ENCODE data around the gene MARVELD1. TPM values are rescaled to one million over a fixed set of nuclear protein-coding genes. Genes with fewer than 3 reads are reported as not detected.

MARVELD1 gene
- total and polyA plus RNA-seq, 2 of the 13 experiments (the other 11 are each of a cell fraction or from before 2014, with no cell fraction given) = not detected

DNA sequence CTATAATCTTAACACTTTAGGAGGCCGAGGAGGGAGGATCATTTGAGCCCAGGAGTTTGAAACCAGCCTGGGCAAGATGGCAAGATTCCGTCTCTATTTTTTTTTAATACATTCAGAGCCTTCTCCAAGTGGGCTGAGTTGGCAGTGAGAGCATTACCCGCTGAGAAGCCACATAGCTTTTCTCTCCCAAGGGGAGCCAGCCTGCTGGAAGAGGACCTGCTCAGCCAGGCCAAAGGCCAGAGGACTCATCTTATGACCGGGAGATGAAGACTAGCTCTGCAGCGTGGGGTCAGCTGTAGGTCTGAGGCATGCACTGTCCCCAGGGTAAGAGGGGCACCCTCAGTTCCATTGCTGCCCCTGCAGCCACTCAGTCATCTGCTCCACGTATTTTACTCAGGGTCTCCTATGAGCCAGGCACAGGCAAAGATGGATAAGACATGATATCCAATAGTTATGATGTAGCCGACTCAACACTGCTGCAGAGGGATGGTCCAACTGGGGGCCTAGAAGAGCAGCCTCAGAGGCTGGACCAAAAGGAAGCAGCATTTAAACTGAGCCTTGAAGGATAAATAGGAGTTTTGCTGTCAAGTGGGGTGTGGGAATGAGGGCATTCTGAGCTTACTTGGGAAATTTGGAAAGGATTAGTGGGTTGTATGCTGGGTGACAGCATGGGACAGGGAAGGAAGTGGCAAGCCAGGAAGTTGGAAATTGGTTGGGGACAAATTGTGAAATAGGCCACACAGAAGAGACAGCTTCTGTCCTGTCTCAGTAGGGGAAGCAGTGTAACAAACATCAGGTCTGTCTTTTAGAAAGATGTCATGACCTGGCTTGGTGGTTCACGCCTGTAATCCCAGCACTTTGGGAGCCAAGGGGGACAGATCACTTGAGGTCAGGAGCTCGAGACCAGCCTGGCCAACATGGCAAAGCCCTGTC is 1.6 kb upstream of the MARVELD1 start:
- no TSS peak for BruUV-seq (replicated peaks)
- Histone ChIP-seq H3K27me3 (ENCODE audit: control insufficient read depth in 1 of 2, insufficient read depth in 2 of 2, low read length in 2 of 2) (peaks cover 0 to 5% of the 10 kb centered on the region in 2 experiments; a peak in 2 of 5 replicates), H3K4me1 (ENCODE audit: insufficient read depth, low read length) (peaks cover 35% of the 10 kb centered on the region), H3K36me3 (replicated peaks in 1 of 2; ENCODE audit: control insufficient read depth in 1 of 2, insufficient read depth in 2 of 2, low read length in 2 of 2) (no peaks in the 10 kb centered on the region), H3K4me3 (replicated peaks in 1 of 3; ENCODE audit: insufficient read depth in 1 of 3, low read depth in 2 of 3, low read length in 3 of 3) (no peak overlapping the region), H3K9me3 (ENCODE audit: low read length) (no peaks in the 10 kb centered on the region), H3K4me2 (ENCODE audit: low read depth, low read length) (no peak overlapping the region), H3K9ac (ENCODE audit: insufficient read depth, low read depth, low read length) (no peak overlapping the region), H3K79me2 (ENCODE audit: insufficient read depth, low read length) (no peaks in the 10 kb centered on the region), H3K27ac (ENCODE audit: extremely low read length, insufficient read depth, low read length) (no peak overlapping the region), H2AFZ (ENCODE audit: low read length) (no peak overlapping the region), H4K20me1 (ENCODE audit: insufficient read depth, low read length) (no peaks in the 10 kb centered on the region)
- in situ Hi-C loops (cut with HindIII; ENCODE audit: extremely low pct_ligation_motif_present, low pct_unique_long_range_greater_than_20kb) (no loop called here), intact Hi-C loops (cut with micrococcal nuclease; ENCODE audit: unreplicated experiment) (no loop called here)
- ATAC-seq = no peak
- 10% methylated on average over 8 of the region's 9 CpGs for WGBS (ENCODE audit: low lambda C conversion rate)
- no peak for DNase-seq (ENCODE audit: low spot score)
- FAIRE-seq = no peak
- 0 out of 2 replicates have a peak, but pooled peaks have one; percentile 31 for TF ChIP-seq ZNF317 (CRISPR knock-in tag; IDR thresholded peaks at IDR 0.05)
- peak; percentile 16; the same call in 1 of the 2 replicates for TF ChIP-seq CEBPB (IDR thresholded peaks at IDR 0.05; ENCODE audit: borderline replicate concordance, low read depth, low read length)
- no peak for TF ChIP-seq SCMH1 (CRISPR knock-in tag; IDR thresholded peaks at IDR 0.05; ENCODE audit: borderline replicate concordance)
- CTCF ChIA-PET (ENCODE audit: low intra/inter-chr PET ratio, low total read pairs) = no interaction called here
- POLR2A ChIA-PET = no interaction called here

DNA sequence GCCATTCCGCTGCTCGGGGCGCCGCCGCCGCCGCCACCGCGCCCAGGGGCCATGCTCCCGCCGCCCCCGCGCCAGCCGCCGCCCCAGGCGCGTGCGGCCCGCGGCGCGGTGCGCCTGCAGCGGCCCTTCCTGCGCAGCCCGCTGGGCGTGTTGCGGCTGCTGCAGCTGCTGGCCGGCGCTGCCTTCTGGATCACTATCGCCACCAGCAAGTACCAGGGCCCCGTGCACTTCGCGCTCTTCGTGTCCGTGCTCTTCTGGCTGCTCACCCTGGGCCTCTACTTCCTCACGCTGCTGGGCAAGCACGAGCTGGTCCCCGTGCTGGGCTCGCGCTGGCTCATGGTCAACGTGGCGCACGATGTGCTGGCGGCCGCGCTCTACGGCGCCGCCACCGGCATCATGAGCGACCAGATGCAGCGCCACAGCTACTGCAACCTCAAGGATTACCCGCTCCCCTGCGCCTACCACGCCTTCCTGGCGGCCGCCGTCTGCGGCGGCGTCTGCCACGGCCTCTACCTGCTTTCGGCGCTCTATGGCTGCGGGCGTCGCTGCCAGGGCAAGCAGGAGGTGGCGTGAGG is 383 bp downstream of the MARVELD1 start:
- intact Hi-C loops (cut with micrococcal nuclease; ENCODE audit: unreplicated experiment) (no loop called here), in situ Hi-C loops (cut with HindIII; ENCODE audit: extremely low pct_ligation_motif_present, low pct_unique_long_range_greater_than_20kb) (no loop called here)
- H3K4me3 ChIP-seq (replicated peaks in 1 of 3; ENCODE audit: insufficient read depth in 1 of 3, low read depth in 2 of 3, low read length in 3 of 3) = no peak overlapping the region
- no peaks in the 10 kb centered on the region for H3K79me2 ChIP-seq (ENCODE audit: insufficient read depth, low read length)
- H3K36me3 ChIP-seq (replicated peaks in 1 of 2; ENCODE audit: control insufficient read depth in 1 of 2, insufficient read depth in 2 of 2, low read length in 2 of 2) = no peaks in the 10 kb centered on the region
- BruUV-seq (replicated peaks) = no TSS peak
- H3K9ac ChIP-seq (ENCODE audit: insufficient read depth, low read depth, low read length) = no peak overlapping the region
- no peaks in the 10 kb centered on the region for H3K9me3 ChIP-seq (ENCODE audit: low read length)
- POLR2A ChIA-PET = no interaction called here
- CTCF ChIA-PET (ENCODE audit: low intra/inter-chr PET ratio, low total read pairs) = no interaction called here
- no peak overlapping the region for H3K27ac ChIP-seq (ENCODE audit: extremely low read length, insufficient read depth, low read length)
- ATAC-seq (no peak), FAIRE-seq (no peak), DNase-seq (ENCODE audit: low spot score) (no peak)
- 84% methylated on average over 26 of the region's 69 CpGs for WGBS (ENCODE audit: low lambda C conversion rate)
- no peak overlapping the region for H3K4me2 ChIP-seq (ENCODE audit: low read depth, low read length)
- no peaks in the 10 kb centered on the region for H4K20me1 ChIP-seq (ENCODE audit: insufficient read depth, low read length)
- H3K4me1 ChIP-seq (ENCODE audit: insufficient read depth, low read length) = peaks cover 26% of the 10 kb centered on the region
- peaks cover 0 to 10% of the 10 kb centered on the region in 2 experiments; a peak in 2 of 5 replicates for H3K27me3 ChIP-seq (ENCODE audit: control insufficient read depth in 1 of 2, insufficient read depth in 2 of 2, low read length in 2 of 2)
- no peak overlapping the region for H2AFZ ChIP-seq (ENCODE audit: low read length)
- TF ChIP-seq ZNF800 (CRISPR knock-in tag; IDR thresholded peaks at IDR 0.05) (no peak), NFYC (CRISPR knock-in tag; IDR thresholded peaks at IDR 0.05) (no peak), SRSF1 (optimal IDR thresholded peaks at IDR 0.05; ENCODE audit: low read depth, low read length) (no peak), ZUFSP (CRISPR knock-in tag; IDR thresholded peaks at IDR 0.05; ENCODE audit: borderline replicate concordance) (no peak), ZBTB7A (CRISPR knock-in tag; IDR thresholded peaks at IDR 0.05) (no peak), ZNF382 (CRISPR knock-in tag; IDR thresholded peaks at IDR 0.05; ENCODE audit: borderline replicate concordance) (no peak), ZBTB14 (CRISPR knock-in tag; IDR thresholded peaks at IDR 0.05) (no peak), ZSCAN25 (CRISPR knock-in tag; IDR thresholded peaks at IDR 0.05) (no peak)

Measured in HepG2 (cell line).